HEK293 (cell line): ENCODE measurements around the gene GALNTL6.

Experiments used
- CTCF ChIP-seq: fragments of 450-650 bp; formaldehyde crosslinking; IDR thresholded peaks from 2 replicates; pipeline ENCODE4 v1.5.1; 2016; ENCODE audit warnings: missing biosample characterization, missing genetic modification characterization
- HOXD13 ChIP-seq: sonication (generic); formaldehyde crosslinking; IDR thresholded peaks from 2 replicates; pipeline ENCODE4 v1.8.0; 2022; ENCODE audit warnings: missing genetic modification reagents, borderline replicate concordance
- REST ChIP-seq: fragments of 450-650 bp; formaldehyde crosslinking; IDR thresholded peaks from 2 replicates; pipeline ENCODE4 v1.5.1; 2016; ENCODE audit warnings: missing biosample characterization, missing genetic modification characterization
- SP3 ChIP-seq: fragments of 450-650 bp; formaldehyde crosslinking; IDR thresholded peaks from 2 replicates; pipeline ENCODE4 v1.5.1; 2016; ENCODE audit warnings: missing biosample characterization, missing genetic modification characterization
- ZBTB44 ChIP-seq: fragments of 450-650 bp; IDR thresholded peaks from 2 replicates; pipeline ENCODE4 v1.5.1; 2018; ENCODE audit warnings: missing biosample characterization, mild to moderate bottlenecking, missing genetic modification characterization
- ZFP37 ChIP-seq: fragments of 450-650 bp; formaldehyde crosslinking; IDR thresholded peaks from 2 replicates; pipeline ENCODE4 v1.5.1; 2016; ENCODE audit warnings: missing biosample characterization, missing genetic modification characterization
- ZNF121 ChIP-seq: fragments of 450-650 bp; formaldehyde crosslinking; IDR thresholded peaks from 2 replicates; pipeline ENCODE4 v1.5.1; 2016; ENCODE audit warnings: missing biosample characterization, missing genetic modification characterization
- ZNF18 ChIP-seq: fragments of 450-650 bp; formaldehyde crosslinking; IDR thresholded peaks from 2 replicates; pipeline ENCODE4 v1.5.1; 2016; ENCODE audit warnings: missing biosample characterization, missing genetic modification characterization
- ZNF324 ChIP-seq: fragments of 450-650 bp; formaldehyde crosslinking; IDR thresholded peaks from 2 replicates; pipeline ENCODE4 v1.5.1; 2016; ENCODE audit warnings: missing biosample characterization, missing genetic modification characterization
- ZNF785 ChIP-seq: fragments of 450-650 bp; formaldehyde crosslinking; IDR thresholded peaks from 2 replicates; pipeline ENCODE4 v1.5.1; 2016; ENCODE audit warnings: missing biosample characterization, missing genetic modification characterization

GRCh38 chr4:172865531-172866127, 1052.4 kb downstream of the GALNTL6 start:
- TF ChIP-seq ZFP37 (tag by site-specific recombination) (no peak), ZNF785 (no peak), HOXD13 (CRISPR knock-in tag) (no peak), CTCF (tag by site-specific recombination) (no peak), ZNF121 (tag by site-specific recombination) (no peak), ZNF18 (tag by site-specific recombination) (no peak), ZNF324 (no peak), REST (tag by site-specific recombination) (no peak), ZBTB44 (tag by site-specific recombination) (no peak), SP3 (no peak)
